ENCODE measurements around the gene WDCP.

- TF ChIP-seq EZH2 (IDR thresholded peaks at IDR 0.05; ENCODE audit: borderline replicate concordance, insufficient read depth, low read depth, low read length, poor library complexity, severe bottlenecking) (no peak), CTCF (IDR thresholded peaks at IDR 0.05) (no peak)
Observed at GRCh38 chr2:24011250-24012104, 35.7 kb downstream of the WDCP start.
